ENCODE results near the gene ZNF587B.
"Not testable (repeated sequence)": the region's sequence is repeated elsewhere in the genome, so short reads cannot be mapped to it uniquely, and the experiment has no call there.

The ZNF587B gene

DNA sequence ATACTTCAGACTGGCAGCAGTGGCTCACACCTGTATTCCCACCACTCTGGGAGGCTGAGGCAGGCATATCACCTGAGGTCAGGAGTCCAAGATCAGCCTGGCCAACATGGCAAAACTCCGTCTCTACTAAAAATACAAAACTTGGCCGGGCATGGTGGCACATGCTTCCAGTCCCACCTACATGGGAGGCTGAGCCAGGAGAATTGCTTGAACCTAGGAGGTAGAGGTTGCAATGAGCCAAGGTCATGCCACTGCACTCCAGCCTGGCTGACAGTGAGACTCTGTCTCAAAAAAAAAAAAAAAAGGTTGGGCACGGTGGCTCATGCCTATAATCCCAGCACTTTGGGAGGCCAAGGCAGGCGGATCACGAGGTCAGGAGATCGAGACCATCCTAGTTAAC is 39.6 kb downstream of the ZNF587B start:
- not testable (repeated sequence) for DNase-seq; ATAC-seq (replicated peaks); H3K4me1 Mint-ChIP-seq; H3K27me3 Mint-ChIP-seq
- Mint-ChIP-seq H3K9me3 (peaks cover 16 to 20% of the 10 kb centered on the region in 2 donors), H3K36me3 (peaks cover 63 to 87% of the 10 kb centered on the region in 2 donors), H3K27ac (peak overlapping the region; percentile 80), H3K4me3 (peak overlapping the region in 1 of 2 donors; percentile 22)

DNA sequence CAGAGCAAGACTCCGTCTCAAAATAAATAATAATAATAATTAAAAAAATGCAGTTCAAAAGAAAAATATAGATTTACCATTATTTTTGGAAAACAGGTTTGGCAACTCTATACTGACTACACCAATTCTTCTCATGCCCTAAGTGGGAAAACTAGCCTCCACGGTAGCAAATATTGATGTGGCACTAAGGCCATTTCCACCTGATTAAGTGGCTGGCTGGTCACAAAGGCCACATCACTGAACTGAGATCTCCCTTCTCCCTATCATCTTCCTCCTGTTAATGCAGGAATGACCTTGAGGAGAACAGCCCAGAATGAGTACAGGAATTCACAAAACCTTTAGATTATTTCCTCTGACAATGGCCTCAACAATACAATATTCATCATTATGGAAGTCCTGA is 40.1 kb downstream of the ZNF587B start:
- ATAC-seq (replicated peaks) (no peak), DNase-seq (no peak)
- H3K4me3 Mint-ChIP-seq = no peak overlapping the region

DNA sequence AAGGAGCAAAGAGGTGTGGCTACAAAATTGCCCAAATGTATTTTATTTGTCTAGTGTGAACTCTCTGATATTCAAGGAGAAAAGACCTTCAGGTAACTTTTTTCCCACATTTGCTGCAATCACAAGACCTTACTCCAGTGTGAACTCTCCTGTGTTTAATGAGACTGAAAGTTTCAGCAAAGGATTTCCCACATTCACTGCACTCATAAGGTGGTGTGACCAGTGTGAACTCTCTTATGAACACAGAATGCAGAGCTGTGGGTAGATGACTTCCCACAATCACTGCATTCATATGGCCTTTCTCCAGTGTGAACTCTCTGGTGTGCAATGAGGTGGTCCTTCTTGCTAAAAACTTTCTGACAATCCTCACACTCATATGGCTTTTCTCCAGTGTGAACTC is 42.4 kb downstream of the ZNF587B start:
- DNase-seq = no peak
- Mint-ChIP-seq H3K27me3 (no peaks in the 10 kb centered on the region), H3K4me1 (peaks cover 0 to 4% of the 10 kb centered on the region in 2 donors), H3K4me3 (no peak overlapping the region), H3K27ac (no peak overlapping the region), H3K36me3 (peaks cover 78 to 87% of the 10 kb centered on the region in 2 donors), H3K9me3 (peaks cover 25 to 34% of the 10 kb centered on the region in 2 donors)
- no peak for ATAC-seq (replicated peaks)

More for the DNA sequence above, 40.1 kb downstream of the ZNF587B start:
- no peaks in the 10 kb centered on the region for H3K4me1 Mint-ChIP-seq
- no peaks in the 10 kb centered on the region for H3K27me3 Mint-ChIP-seq
- H3K27ac Mint-ChIP-seq = no peak overlapping the region
- H3K9me3 Mint-ChIP-seq = peaks cover 17 to 21% of the 10 kb centered on the region in 2 donors
- H3K36me3 Mint-ChIP-seq = peaks cover 65 to 88% of the 10 kb centered on the region in 2 donors

DNA sequence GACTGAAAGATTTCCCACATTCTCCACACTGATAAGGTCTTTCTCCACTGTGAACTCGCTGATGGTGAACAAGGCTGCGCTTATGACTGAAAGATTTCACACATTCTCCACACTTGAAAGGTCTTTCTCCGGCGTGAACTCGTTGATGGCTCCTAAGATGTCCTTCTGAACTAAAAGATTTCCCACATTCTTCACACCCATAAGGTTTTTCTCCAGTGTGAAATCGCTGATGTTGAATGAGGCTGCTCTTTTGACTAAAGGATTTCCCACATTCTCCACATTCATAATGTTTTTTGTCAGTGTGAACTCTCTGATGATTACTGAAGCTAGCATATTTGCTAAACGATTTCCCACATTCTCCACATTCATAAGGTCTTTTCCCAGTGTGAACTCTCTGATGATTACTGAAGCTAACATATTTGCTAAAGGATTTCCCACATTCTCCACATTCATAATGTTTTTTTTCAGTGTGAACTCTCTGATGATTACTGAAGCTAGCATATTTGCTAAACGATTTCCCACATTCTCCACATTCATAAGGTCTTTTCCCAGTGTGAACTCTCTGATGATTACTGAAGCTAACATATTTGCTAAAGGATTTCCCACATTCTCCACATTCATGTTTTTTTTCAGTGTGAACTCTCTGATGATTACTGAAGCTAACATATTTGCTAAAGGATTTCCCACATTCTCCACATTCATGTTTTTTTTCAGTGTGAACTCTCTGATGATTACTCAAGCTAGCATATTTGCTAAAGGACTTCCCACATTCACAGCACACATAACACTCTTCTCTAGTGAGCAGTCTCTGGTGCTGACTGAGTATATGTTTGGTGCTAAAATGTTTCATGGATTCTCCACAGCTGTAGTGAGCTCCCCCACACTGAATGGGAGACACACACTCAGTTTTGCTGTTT is 44.0 kb downstream of the ZNF587B start:
- not testable (repeated sequence) for DNase-seq; H3K4me3 Mint-ChIP-seq; ATAC-seq (replicated peaks); H3K27me3 Mint-ChIP-seq
- H3K27ac Mint-ChIP-seq = peak overlapping the region; percentile 73
- peaks cover 27 to 34% of the 10 kb centered on the region in 2 donors for H3K9me3 Mint-ChIP-seq
- peaks cover 6 to 13% of the 10 kb centered on the region in 2 donors for H3K4me1 Mint-ChIP-seq
- peaks cover 75 to 88% of the 10 kb centered on the region in 2 donors for H3K36me3 Mint-ChIP-seq

DNA sequence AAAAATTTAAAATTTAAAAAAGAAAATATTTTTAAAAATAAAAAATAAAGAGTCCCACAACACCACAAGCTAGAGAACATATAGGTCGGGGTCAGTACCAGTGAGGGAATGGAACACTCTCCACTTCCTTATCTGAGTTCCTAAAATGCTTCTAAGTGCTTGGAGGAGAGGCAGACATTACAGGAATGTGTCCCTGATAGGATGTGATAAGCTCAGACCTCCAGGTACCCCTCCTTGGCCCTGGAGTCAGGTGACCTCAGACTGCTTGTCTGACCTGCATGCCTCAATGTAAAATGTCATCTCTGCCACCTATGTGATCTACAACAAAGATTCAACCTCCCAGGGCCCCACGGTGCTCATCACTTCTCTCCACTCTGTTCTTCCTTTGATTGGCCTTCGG is 55.9 kb downstream of the ZNF587B start:
- H3K9me3 Mint-ChIP-seq = no peaks in the 10 kb centered on the region
- peak overlapping the region in 1 of 2 donors; percentile 27 for H3K4me3 Mint-ChIP-seq
- peaks cover 41 to 46% of the 10 kb centered on the region in 2 donors for H3K36me3 Mint-ChIP-seq
- H3K27ac Mint-ChIP-seq = peak overlapping the region; percentile 11
- DNase-seq (no peak), ATAC-seq (replicated peaks) (no peak)
- no peaks in the 10 kb centered on the region for H3K27me3 Mint-ChIP-seq
- peaks cover 25 to 52% of the 10 kb centered on the region in 2 donors for H3K4me1 Mint-ChIP-seq

DNA sequence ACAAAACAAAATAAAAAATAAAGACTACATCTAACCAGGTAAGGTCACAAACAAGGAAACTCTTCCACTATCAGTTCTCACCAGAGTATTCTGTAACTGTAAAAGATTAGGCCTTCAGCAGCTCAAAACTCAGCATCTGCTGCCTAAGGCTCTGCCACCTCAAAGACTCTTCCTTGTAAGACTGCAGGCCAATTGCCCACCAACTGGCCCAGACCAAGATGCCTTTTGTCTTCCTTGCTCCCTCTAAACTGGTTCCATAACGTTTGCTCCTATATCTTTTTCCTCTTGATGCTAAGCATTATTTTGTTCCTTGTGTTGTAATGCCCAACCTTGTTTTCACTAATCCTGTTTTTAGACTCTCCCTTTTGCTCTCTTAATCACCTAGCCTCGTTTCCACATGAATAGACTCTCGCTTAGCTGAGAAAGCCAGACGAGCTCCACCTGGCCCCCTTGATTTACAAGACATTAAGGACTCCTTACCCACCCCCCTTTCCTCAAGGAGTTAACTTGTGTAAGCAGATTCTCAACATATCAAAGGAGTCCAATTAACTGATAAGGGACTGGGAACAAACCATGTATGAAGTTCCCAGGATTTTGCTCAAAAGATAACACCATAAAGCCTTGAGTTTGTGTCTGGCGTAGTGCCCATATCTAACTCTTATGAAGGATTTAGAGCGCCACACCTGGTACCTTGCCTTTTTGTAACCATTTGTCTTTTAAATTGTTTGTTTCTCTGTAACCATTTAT is 57.3 kb downstream of the ZNF587B start:
- peaks cover 41 to 46% of the 10 kb centered on the region in 2 donors for H3K36me3 Mint-ChIP-seq
- H3K9me3 Mint-ChIP-seq = no peaks in the 10 kb centered on the region

DNA sequence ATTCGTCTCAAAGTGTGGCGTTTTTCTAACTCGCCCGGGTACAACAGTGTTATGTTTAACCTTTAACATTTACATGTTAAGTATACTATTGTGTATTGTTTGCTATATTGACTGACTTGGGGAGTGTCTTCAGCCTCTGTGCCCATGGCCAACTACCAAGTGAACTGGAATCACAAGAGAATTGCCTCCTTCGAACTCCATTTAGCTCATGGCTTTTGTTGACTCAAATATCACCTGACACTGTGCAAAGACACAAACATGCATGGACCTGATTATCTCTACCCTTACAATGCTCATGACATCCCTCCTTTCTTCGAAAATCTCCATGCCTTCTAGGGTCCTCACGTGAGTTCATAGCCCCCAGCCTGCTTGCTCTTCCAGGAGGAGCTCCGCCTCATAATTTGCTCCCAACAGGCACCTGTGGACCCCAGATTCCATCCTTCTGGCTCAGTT is 58.0 kb downstream of the ZNF587B start:
- peak overlapping the region; percentile 92 to 98 for H3K4me3 Mint-ChIP-seq
- H3K36me3 Mint-ChIP-seq = peaks cover 34 to 40% of the 10 kb centered on the region in 2 donors
- DNase-seq = no peak
- peaks cover 23 to 52% of the 10 kb centered on the region in 2 donors for H3K4me1 Mint-ChIP-seq
- H3K9me3 Mint-ChIP-seq = no peaks in the 10 kb centered on the region
- H3K27ac Mint-ChIP-seq = peak overlapping the region; percentile 96
- ATAC-seq (replicated peaks) = peak; percentile 3 to 8
- no peaks in the 10 kb centered on the region for H3K27me3 Mint-ChIP-seq

More for the DNA sequence above, 57.3 kb downstream of the ZNF587B start:
- ATAC-seq (replicated peaks) (no peak), DNase-seq (no peak)
- Mint-ChIP-seq H3K4me3 (peak overlapping the region; percentile 92 to 98), H3K27ac (peak overlapping the region; percentile 96), H3K27me3 (no peaks in the 10 kb centered on the region), H3K4me1 (peaks cover 25 to 52% of the 10 kb centered on the region in 2 donors)

DNA sequence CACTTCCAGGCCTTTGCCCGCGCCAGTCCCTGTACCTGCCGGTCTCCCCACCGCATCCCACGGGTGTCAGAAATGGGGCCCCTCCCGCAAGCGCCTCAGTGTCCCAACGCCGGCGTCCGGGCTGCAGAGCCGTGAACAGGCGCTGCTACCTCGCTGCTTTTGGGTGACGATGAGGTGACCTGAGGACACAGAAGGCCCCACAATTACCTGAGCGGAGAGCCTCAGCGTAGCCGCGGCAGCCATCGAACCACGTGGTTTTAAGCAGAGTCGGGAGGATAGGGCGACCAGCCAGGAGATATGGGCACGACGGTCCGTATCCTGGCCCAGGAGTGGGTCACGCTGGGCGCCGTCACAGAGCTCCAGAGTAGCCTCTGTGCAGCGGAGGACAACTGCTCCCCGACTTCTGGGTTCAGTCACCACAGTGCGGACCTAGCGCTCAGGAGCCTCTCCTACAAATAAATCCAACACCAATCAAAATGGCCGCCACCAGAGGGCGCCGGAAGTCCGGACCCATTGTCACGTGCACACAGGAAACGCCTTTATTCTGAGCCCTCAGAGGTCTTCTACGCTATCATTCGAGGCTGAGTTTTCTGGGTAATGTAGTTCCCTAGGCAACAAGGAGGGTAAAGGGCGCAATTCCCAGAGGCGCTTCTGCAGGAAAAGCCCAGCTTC is 58.6 kb downstream of the ZNF587B start, which contains the start of gene ZNF814:
Gene ZNF814, minus strand, starts transcription at position 478 of the 672 bp plus-strand sequence. Its CDS starts 235 bp downstream, at position 243.
- Mint-ChIP-seq H3K4me1 (peaks cover 23 to 46% of the 10 kb centered on the region in 2 donors), H3K27me3 (no peaks in the 10 kb centered on the region), H3K9me3 (no peaks in the 10 kb centered on the region), H3K27ac (peak within 1 kb of the TSS; percentile 96), H3K4me3 (peak within 1 kb of the TSS; percentile 92 to 98), H3K36me3 (peaks cover 30 to 35% of the 10 kb centered on the region in 2 donors)
- peak; percentile 85 for DNase-seq
- peak; percentile 94 to 97 for ATAC-seq (replicated peaks)

DNA sequence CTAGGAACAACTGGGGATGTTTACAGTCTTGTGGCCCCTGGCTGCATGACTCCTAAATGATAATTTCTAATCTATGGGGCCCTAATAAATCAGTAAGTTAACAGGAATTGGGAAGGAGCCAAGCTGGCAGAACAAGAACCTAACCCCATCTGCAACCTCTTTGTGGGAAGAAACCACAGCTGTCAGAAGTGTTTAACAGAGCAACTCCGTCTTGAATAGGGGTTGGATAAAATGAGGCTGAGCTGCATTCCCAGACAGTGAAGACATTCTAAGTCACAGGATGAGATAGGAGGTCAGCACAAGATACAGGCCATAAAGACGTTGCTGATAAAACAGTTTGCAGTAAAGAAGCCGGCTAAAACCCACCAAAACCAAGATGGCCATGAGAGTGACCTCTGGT is 60.6 kb downstream of the ZNF587B start:
- Mint-ChIP-seq H3K36me3 (peaks cover 20 to 27% of the 10 kb centered on the region in 2 donors), H3K4me1 (peaks cover 19 to 30% of the 10 kb centered on the region in 2 donors)
- not testable (repeated sequence) for H3K27ac Mint-ChIP-seq; ATAC-seq (replicated peaks); DNase-seq; H3K27me3 Mint-ChIP-seq; H3K4me3 Mint-ChIP-seq; H3K9me3 Mint-ChIP-seq

Measured in stimulated activated naive B cell treated with anti-CD40 and anti-IgM and Interleukin-4, amounts not matched to agents 10 μg/mL and 1 μg/mL and 100 μg/mL, for 72 hours (primary cell).